Measurements from ENCODE around the gene MEIOB.
"Not testable (repeated sequence)": the region's sequence is repeated elsewhere in the genome, so short reads cannot be mapped to it uniquely, and the experiment has no call there.

The MEIOB gene

GRCh38 chr16:1871974-1872635 lies at the start of gene MEIOB:
MEIOB (minus strand) TSS chr16:1872164; CDS start chr16:1868175, 3,989 bp downstream.
- peak; percentile 17 for DNase-seq (ENCODE audit: low read depth)

GRCh38 chr16:1920727-1921171 lies 48.8 kb upstream of the MEIOB start:
- no peak for DNase-seq (ENCODE audit: low read depth)

- DNase-seq (ENCODE audit: low read depth): not testable (repeated sequence)
These were observed 48.2 kb upstream of the MEIOB start for GRCh38 chr16:1920122-1920521.

GRCh38 chr16:1919327-1919998 lies 47.5 kb upstream of the MEIOB start:
- no peak for DNase-seq (ENCODE audit: low read depth)

- DNase-seq (ENCODE audit: low read depth): no peak
These were observed 46.7 kb upstream of the MEIOB start, which contains the start of gene HS3ST6 for GRCh38 chr16:1918351-1919326. HS3ST6 (minus strand) TSS chr16:1918415; CDS start chr16:1918323, 92 bp downstream.

- no peak for DNase-seq (ENCODE audit: low read depth)
These were observed 45.8 kb upstream of the MEIOB start for GRCh38 chr16:1917665-1918350.

- DNase-seq (ENCODE audit: low read depth): no peak
These were observed 45.2 kb upstream of the MEIOB start for GRCh38 chr16:1917056-1917664.

GRCh38 chr16:1916640-1916990 lies 44.7 kb upstream of the MEIOB start:
- no peak for DNase-seq (ENCODE audit: low read depth)

GRCh38 chr16:1915732-1916639 lies 44.0 kb upstream of the MEIOB start:
- no peak for DNase-seq (ENCODE audit: low read depth)

- DNase-seq (ENCODE audit: low read depth): no peak
These were observed 43.0 kb upstream of the MEIOB start for GRCh38 chr16:1914988-1915387.

- DNase-seq (ENCODE audit: low read depth): no peak
These were observed 42.2 kb upstream of the MEIOB start for GRCh38 chr16:1914084-1914608.

- DNase-seq (ENCODE audit: low read depth): no peak
These were observed 41.5 kb upstream of the MEIOB start for GRCh38 chr16:1913327-1914083.

GRCh38 chr16:1912215-1912543 lies 40.2 kb upstream of the MEIOB start:
- DNase-seq (ENCODE audit: low read depth): no peak

GRCh38 chr16:1911467-1912214 lies 39.7 kb upstream of the MEIOB start:
- DNase-seq (ENCODE audit: low read depth): no peak

GRCh38 chr16:1909561-1910231 lies 37.7 kb upstream of the MEIOB start:
- DNase-seq (ENCODE audit: low read depth): no peak

- DNase-seq (ENCODE audit: low read depth): no peak
These were observed 37.0 kb upstream of the MEIOB start for GRCh38 chr16:1908983-1909382.

- no peak for DNase-seq (ENCODE audit: low read depth)
These were observed 36.2 kb upstream of the MEIOB start for GRCh38 chr16:1908184-1908583.

- no peak for DNase-seq (ENCODE audit: low read depth)
These were observed 35.4 kb upstream of the MEIOB start for GRCh38 chr16:1907226-1907860.
